Measurements from ENCODE around the gene ACP7.
"Not testable (repeated sequence)": the region's sequence is repeated elsewhere in the genome, so short reads cannot be mapped to it uniquely, and the experiment has no call there.

ACP7 gene

GRCh38 chr19:39133431-39134270 is 49.5 kb downstream of the ACP7 start:
- no peak for DNase-seq

- no peak for DNase-seq
Measured at GRCh38 chr19:39135701-39136100, 51.5 kb downstream of the ACP7 start.

GRCh38 chr19:39136225-39136940 is 52.2 kb downstream of the ACP7 start:
- DNase-seq, result no peak

- no peak for DNase-seq
Measured at GRCh38 chr19:39137131-39137530, 53.0 kb downstream of the ACP7 start.

- DNase-seq, result no peak
Measured at GRCh38 chr19:39138221-39139211, 54.3 kb downstream of the ACP7 start.

GRCh38 chr19:39139305-39139874 is 55.2 kb downstream of the ACP7 start:
- DNase-seq, result no peak

GRCh38 chr19:39139971-39140453 is 55.8 kb downstream of the ACP7 start:
- DNase-seq, result no peak

- DNase-seq, result no peak
Measured at GRCh38 chr19:39140594-39140993, 56.4 kb downstream of the ACP7 start.

- DNase-seq, result no peak
Measured at GRCh38 chr19:39141929-39142328, 57.8 kb downstream of the ACP7 start.

- no peak for DNase-seq
Measured at GRCh38 chr19:39142630-39143029, 58.5 kb downstream of the ACP7 start.

GRCh38 chr19:39143757-39144289 is 59.7 kb downstream of the ACP7 start:
- DNase-seq, result not testable (repeated sequence)

GRCh38 chr19:39144290-39145071 is 60.3 kb downstream of the ACP7 start:
- DNase-seq, result no peak

GRCh38 chr19:39145180-39145953 is 61.2 kb downstream of the ACP7 start:
- DNase-seq, result no peak

- no peak for DNase-seq
Measured at GRCh38 chr19:39146091-39146490, 61.9 kb downstream of the ACP7 start.

- no peak for DNase-seq
Measured at GRCh38 chr19:39146686-39147450, 62.7 kb downstream of the ACP7 start.

- no peak for DNase-seq
Measured at GRCh38 chr19:39147480-39147879, 63.3 kb downstream of the ACP7 start.

- no peak for DNase-seq
Measured at GRCh38 chr19:39148939-39149529, 64.9 kb downstream of the ACP7 start.

- DNase-seq, result no peak
Measured at GRCh38 chr19:39150235-39150634, 66.1 kb downstream of the ACP7 start.
